ENCODE data around the gene EDIL3.

EDIL3 gene

GRCh38 chr5:83991566-83992224, 393.0 kb downstream of the EDIL3 start:
- H3K4me1 ChIP-seq (ENCODE audit: insufficient read depth, low read length, severe bottlenecking): no peaks in the 10 kb centered on the region
- no peak overlapping the region for H3K4me2 ChIP-seq (ENCODE audit: low read length)
- H4K20me1 ChIP-seq (ENCODE audit: insufficient read depth, low read length): no peaks in the 10 kb centered on the region
- H3K9ac ChIP-seq (ENCODE audit: low read length): no peak overlapping the region
- no peaks in the 10 kb centered on the region for H3K9me3 ChIP-seq (ENCODE audit: low read length)
- H2AFZ ChIP-seq (ENCODE audit: low read length): no peak overlapping the region
- no peaks in the 10 kb centered on the region for H3K9me2 ChIP-seq (ENCODE audit: low read depth, low read length)
- H3K36me3 ChIP-seq (ENCODE audit: insufficient read depth, low read length): no peaks in the 10 kb centered on the region
- no peaks in the 10 kb centered on the region for H3F3A ChIP-seq (ENCODE audit: insufficient read depth, low read length)
- TF ChIP-seq CTCF (IDR thresholded peaks at IDR 0.05; ENCODE audit: low read length) (no peak), EZH2 (IDR thresholded peaks at IDR 0.05; ENCODE audit: borderline replicate concordance, low read length) (no peak)
- H3K27ac ChIP-seq (ENCODE audit: low read depth, low read length, poor library complexity, severe bottlenecking): no peak overlapping the region
- H3K27me3 ChIP-seq (ENCODE audit: insufficient read depth, low read length): no peaks in the 10 kb centered on the region
- H3K79me2 ChIP-seq (ENCODE audit: insufficient read depth, low read length): no peaks in the 10 kb centered on the region
- no peak overlapping the region for H3K4me3 ChIP-seq (ENCODE audit: low read depth, low read length, poor library complexity, severe bottlenecking)

DNA sequence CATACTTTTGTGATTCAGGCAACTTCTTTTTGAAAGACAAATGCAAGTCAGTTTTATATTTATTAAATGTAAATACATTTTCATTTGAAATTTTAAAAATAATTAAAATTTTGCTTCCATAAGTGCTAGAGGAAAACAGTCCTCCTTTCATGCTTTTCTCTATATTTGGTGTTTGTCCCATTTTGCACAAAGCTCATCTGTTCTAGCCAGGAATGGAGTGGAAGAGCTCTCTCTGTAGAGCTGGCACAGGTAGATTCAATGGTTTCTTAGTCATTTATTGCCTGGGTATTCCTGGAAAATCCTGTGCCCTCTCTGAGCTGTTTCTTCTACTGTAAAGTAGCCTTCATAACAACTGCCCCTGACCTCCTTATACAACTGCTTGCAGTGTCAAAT, 396.4 kb downstream of the EDIL3 start:
- H3K27ac ChIP-seq (ENCODE audit: low read depth, low read length, poor library complexity, severe bottlenecking): no peak overlapping the region
- no peaks in the 10 kb centered on the region for H4K20me1 ChIP-seq (ENCODE audit: insufficient read depth, low read length)
- no peak overlapping the region for H3K4me2 ChIP-seq (ENCODE audit: low read length)
- no peaks in the 10 kb centered on the region for H3K79me2 ChIP-seq (ENCODE audit: insufficient read depth, low read length)
- no peaks in the 10 kb centered on the region for H3K36me3 ChIP-seq (ENCODE audit: insufficient read depth, low read length)
- H3K27me3 ChIP-seq (ENCODE audit: insufficient read depth, low read length): no peaks in the 10 kb centered on the region
- no peak overlapping the region for H3K4me3 ChIP-seq (ENCODE audit: low read depth, low read length, poor library complexity, severe bottlenecking)
- no peak overlapping the region for H3K9ac ChIP-seq (ENCODE audit: low read length)
- TF ChIP-seq CTCF (IDR thresholded peaks at IDR 0.05; ENCODE audit: low read length) (no peak), EZH2 (IDR thresholded peaks at IDR 0.05; ENCODE audit: borderline replicate concordance, low read length) (no peak)
- no peaks in the 10 kb centered on the region for H3K9me3 ChIP-seq (ENCODE audit: low read length)
- H3K9me2 ChIP-seq (ENCODE audit: low read depth, low read length): no peaks in the 10 kb centered on the region
- H3F3A ChIP-seq (ENCODE audit: insufficient read depth, low read length): no peaks in the 10 kb centered on the region
- H3K4me1 ChIP-seq (ENCODE audit: insufficient read depth, low read length, severe bottlenecking): no peaks in the 10 kb centered on the region
- H2AFZ ChIP-seq (ENCODE audit: low read length): no peak overlapping the region

GRCh38 chr5:83987513-83988292, 397.0 kb downstream of the EDIL3 start:
- Histone ChIP-seq H3K9ac (ENCODE audit: low read length) (no peak overlapping the region), H3F3A (ENCODE audit: insufficient read depth, low read length) (no peaks in the 10 kb centered on the region), H3K79me2 (ENCODE audit: insufficient read depth, low read length) (no peaks in the 10 kb centered on the region), H3K27ac (ENCODE audit: low read depth, low read length, poor library complexity, severe bottlenecking) (no peak overlapping the region), H3K9me2 (ENCODE audit: low read depth, low read length) (no peaks in the 10 kb centered on the region), H3K36me3 (ENCODE audit: insufficient read depth, low read length) (no peaks in the 10 kb centered on the region), H2AFZ (ENCODE audit: low read length) (no peak overlapping the region), H4K20me1 (ENCODE audit: insufficient read depth, low read length) (no peaks in the 10 kb centered on the region), H3K9me3 (ENCODE audit: low read length) (no peaks in the 10 kb centered on the region), H3K4me3 (ENCODE audit: low read depth, low read length, poor library complexity, severe bottlenecking) (no peak overlapping the region), H3K27me3 (ENCODE audit: insufficient read depth, low read length) (no peaks in the 10 kb centered on the region), H3K4me1 (ENCODE audit: insufficient read depth, low read length, severe bottlenecking) (no peaks in the 10 kb centered on the region), H3K4me2 (ENCODE audit: low read length) (no peak overlapping the region)
- TF ChIP-seq EZH2 (IDR thresholded peaks at IDR 0.05; ENCODE audit: borderline replicate concordance, low read length) (no peak), CTCF (IDR thresholded peaks at IDR 0.05; ENCODE audit: low read length) (no peak)

Data from OCI-LY1 (cell line).